Measurements from ENCODE around the gene CHTF18.

The CHTF18 gene

GRCh38 chr16:760545-761343, 27.7 kb upstream of the CHTF18 start, which contains the start of gene MSLN:
MSLN (plus strand) TSS chr16:760734; CDS start chr16:762681, 1,947 bp downstream.
- TF ChIP-seq CTCF (IDR thresholded peaks at IDR 0.05; ENCODE audit: low read depth, low read length, poor library complexity, severe bottlenecking), result no peak
- no peak for TF ChIP-seq EZH2phosphoT487 (IDR thresholded peaks at IDR 0.05; ENCODE audit: borderline replicate concordance, low read length)
- no peak within 1 kb of the TSS for H3K4me3 ChIP-seq (ENCODE audit: low read length)
- H3K79me2 ChIP-seq (ENCODE audit: control insufficient read depth, low read length), result no peaks in the 10 kb centered on the region
- no peaks in the 10 kb centered on the region for H3K4me1 ChIP-seq (ENCODE audit: control insufficient read depth, low read length)
- H3K9me2 ChIP-seq (replicated peaks; ENCODE audit: control insufficient read depth, low read length), result no peaks in the 10 kb centered on the region
- peaks cover 3% of the 10 kb centered on the region; the same call in 1 of the 2 replicates for H3K27me3 ChIP-seq (ENCODE audit: control insufficient read depth, low read length)
- H4K20me1 ChIP-seq (ENCODE audit: control insufficient read depth, insufficient read depth, low read depth, low read length), result no peaks in the 10 kb centered on the region
- H3F3A ChIP-seq (ENCODE audit: control insufficient read depth, insufficient read depth), result no peaks in the 10 kb centered on the region
- no peaks in the 10 kb centered on the region for H3K9me3 ChIP-seq (ENCODE audit: control insufficient read depth, insufficient read depth, low read length)
- no peak within 1 kb of the TSS for H3K4me2 ChIP-seq (ENCODE audit: low read length)
- no peaks in the 10 kb centered on the region for H3K36me3 ChIP-seq (ENCODE audit: control insufficient read depth, low read length)
- no peak within 1 kb of the TSS for H3K27ac ChIP-seq (ENCODE audit: low read depth, low read length)

- Histone ChIP-seq H3K79me2 (ENCODE audit: control insufficient read depth, low read length) (no peaks in the 10 kb centered on the region), H4K20me1 (ENCODE audit: control insufficient read depth, insufficient read depth, low read depth, low read length) (no peaks in the 10 kb centered on the region), H3K9me3 (ENCODE audit: control insufficient read depth, insufficient read depth, low read length) (no peaks in the 10 kb centered on the region), H3K27me3 (ENCODE audit: control insufficient read depth, low read length) (no peaks in the 10 kb centered on the region), H3K4me3 (ENCODE audit: low read length) (no peak overlapping the region), H3K4me2 (ENCODE audit: low read length) (no peak overlapping the region), H3K9me2 (replicated peaks; ENCODE audit: control insufficient read depth, low read length) (no peaks in the 10 kb centered on the region), H3K27ac (ENCODE audit: low read depth, low read length) (no peak overlapping the region), H3F3A (ENCODE audit: control insufficient read depth, insufficient read depth) (no peaks in the 10 kb centered on the region), H3K4me1 (ENCODE audit: control insufficient read depth, low read length) (no peaks in the 10 kb centered on the region), H3K36me3 (ENCODE audit: control insufficient read depth, low read length) (no peaks in the 10 kb centered on the region)
- TF ChIP-seq EZH2phosphoT487 (IDR thresholded peaks at IDR 0.05; ENCODE audit: borderline replicate concordance, low read length) (no peak), CTCF (IDR thresholded peaks at IDR 0.05; ENCODE audit: low read depth, low read length, poor library complexity, severe bottlenecking) (no peak)
Measured at GRCh38 chr16:761625-762513, 26.6 kb upstream of the CHTF18 start.

- Histone ChIP-seq H3K4me1 (ENCODE audit: control insufficient read depth, low read length) (no peaks in the 10 kb centered on the region), H3K27me3 (ENCODE audit: control insufficient read depth, low read length) (no peaks in the 10 kb centered on the region), H3K9me3 (ENCODE audit: control insufficient read depth, insufficient read depth, low read length) (no peaks in the 10 kb centered on the region), H3K79me2 (ENCODE audit: control insufficient read depth, low read length) (no peaks in the 10 kb centered on the region), H3K4me3 (ENCODE audit: low read length) (no peak overlapping the region), H3F3A (ENCODE audit: control insufficient read depth, insufficient read depth) (no peaks in the 10 kb centered on the region), H3K9me2 (replicated peaks; ENCODE audit: control insufficient read depth, low read length) (no peaks in the 10 kb centered on the region), H3K27ac (ENCODE audit: low read depth, low read length) (no peak overlapping the region), H3K4me2 (ENCODE audit: low read length) (no peak overlapping the region), H4K20me1 (ENCODE audit: control insufficient read depth, insufficient read depth, low read depth, low read length) (no peaks in the 10 kb centered on the region), H3K36me3 (ENCODE audit: control insufficient read depth, low read length) (no peaks in the 10 kb centered on the region)
- TF ChIP-seq CTCF (IDR thresholded peaks at IDR 0.05; ENCODE audit: low read depth, low read length, poor library complexity, severe bottlenecking) (no peak), EZH2phosphoT487 (IDR thresholded peaks at IDR 0.05; ENCODE audit: borderline replicate concordance, low read length) (no peak)
Measured at GRCh38 chr16:762595-763268, 25.7 kb upstream of the CHTF18 start.
